H1 (cell line): ENCODE results near the gene VAV2.

ENCODE experiments used
- CTCF ChIP-seq, 3 experiments: IDR thresholded peaks; 1 replicate in 2 of 3; 2 replicates in 1 of 3; pipeline versions ENCODE4 v1.5.1 to v1.6.1; 2011; ENCODE audit warnings: low read length in 3 of 3, mild to moderate bottlenecking in 3 of 3, inconsistent platforms in 2 of 3, low read depth in 1 of 3, moderate library complexity in 1 of 3; ENCODE audit not compliant: insufficient read depth in 1 of 3; ENCODE audit errors: control extremely low read depth in 1 of 3
- TAF1 ChIP-seq: IDR thresholded peaks from 2 replicates; pipeline ENCODE4 v1.6.1; 2011; ENCODE audit warnings: mild to moderate bottlenecking, low read depth, low read length
- TF ChIP-seq, protein P1 (sequence below): IDR thresholded peaks from 2 replicates; pipeline ENCODE4 v1.6.1; 2012; ENCODE audit warnings: inconsistent platforms

DNA sequence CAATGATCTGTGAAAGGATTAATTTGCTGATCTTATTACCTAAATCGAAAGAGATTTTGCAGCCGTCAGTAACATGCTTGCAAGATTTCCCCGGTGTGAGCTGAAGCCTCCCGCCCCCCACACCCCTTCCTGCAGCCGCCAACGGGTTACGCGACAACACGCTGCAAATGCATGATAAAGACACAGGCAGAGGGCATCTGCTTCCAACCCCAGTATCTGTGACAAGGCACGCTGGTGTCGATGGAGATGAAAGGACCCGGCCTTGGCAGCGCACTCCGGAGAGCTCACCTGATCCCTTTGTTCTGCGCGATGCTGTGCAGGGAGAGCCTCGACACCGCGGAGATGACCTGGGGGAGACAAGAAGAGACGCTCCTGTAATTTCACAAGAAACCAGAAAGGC is 131.0 kb downstream of the VAV2 start:
- TF ChIP-seq, protein P1, sequence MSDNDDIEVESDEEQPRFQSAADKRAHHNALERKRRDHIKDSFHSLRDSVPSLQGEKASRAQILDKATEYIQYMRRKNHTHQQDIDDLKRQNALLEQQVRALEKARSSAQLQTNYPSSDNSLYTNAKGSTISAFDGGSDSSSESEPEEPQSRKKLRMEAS = no peak
- TF ChIP-seq TAF1 (no peak), CTCF (IDR thresholded peaks at IDR 0.05; ENCODE audit: control extremely low read depth in 1 of 3, insufficient read depth in 1 of 3, low read depth in 1 of 3, low read length in 3 of 3) (no peak)
